ENCODE measurements around the gene CTXND1.

- no peak for TF ChIP-seq CTCF (conservative IDR thresholded peaks at IDR 0.05; ENCODE audit: low read depth, low read length)
- peak; percentile 67 for TF ChIP-seq EZH2 (IDR thresholded peaks at IDR 0.05; ENCODE audit: low read length, unreplicated experiment)
- 0 out of 2 replicates have a peak, but pooled peaks have one; percentile 32 for TF ChIP-seq EZH2phosphoT487 (IDR thresholded peaks at IDR 0.05; ENCODE audit: borderline replicate concordance, low read length)
These were observed at the start of gene CTXND1 for GRCh38 chr15:80252121-80252518.

Measured in PC-3 (cell line).